KG1 (cell line): Measurements from ENCODE around the gene PER2.

ENCODE experiments used
- DNase-seq: peaks from one replicate; lab custom pipeline; 2025; lab: John Stamatoyannopoulos, UW

PER2 gene

DNA sequence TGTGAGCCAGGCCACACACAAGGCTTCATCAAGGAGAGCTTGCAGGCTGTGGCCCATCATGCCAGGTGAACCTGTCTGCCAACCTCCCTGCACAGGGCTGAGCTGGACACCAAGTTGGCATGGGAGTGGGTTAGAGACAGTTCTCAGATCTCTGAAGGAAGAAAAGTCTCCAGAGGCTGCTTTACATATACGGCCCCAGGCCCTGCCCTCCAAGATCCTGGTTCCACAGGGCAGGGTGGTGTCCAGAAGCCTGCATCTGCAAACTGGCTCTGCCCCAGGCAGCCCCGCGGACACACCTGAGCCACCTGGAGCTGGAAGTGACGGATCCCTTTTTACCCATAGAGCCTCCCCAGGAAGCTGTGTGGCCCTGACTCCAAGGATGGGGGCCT, 24.3 kb downstream of the PER2 start:
- DNase-seq: no peak

DNA sequence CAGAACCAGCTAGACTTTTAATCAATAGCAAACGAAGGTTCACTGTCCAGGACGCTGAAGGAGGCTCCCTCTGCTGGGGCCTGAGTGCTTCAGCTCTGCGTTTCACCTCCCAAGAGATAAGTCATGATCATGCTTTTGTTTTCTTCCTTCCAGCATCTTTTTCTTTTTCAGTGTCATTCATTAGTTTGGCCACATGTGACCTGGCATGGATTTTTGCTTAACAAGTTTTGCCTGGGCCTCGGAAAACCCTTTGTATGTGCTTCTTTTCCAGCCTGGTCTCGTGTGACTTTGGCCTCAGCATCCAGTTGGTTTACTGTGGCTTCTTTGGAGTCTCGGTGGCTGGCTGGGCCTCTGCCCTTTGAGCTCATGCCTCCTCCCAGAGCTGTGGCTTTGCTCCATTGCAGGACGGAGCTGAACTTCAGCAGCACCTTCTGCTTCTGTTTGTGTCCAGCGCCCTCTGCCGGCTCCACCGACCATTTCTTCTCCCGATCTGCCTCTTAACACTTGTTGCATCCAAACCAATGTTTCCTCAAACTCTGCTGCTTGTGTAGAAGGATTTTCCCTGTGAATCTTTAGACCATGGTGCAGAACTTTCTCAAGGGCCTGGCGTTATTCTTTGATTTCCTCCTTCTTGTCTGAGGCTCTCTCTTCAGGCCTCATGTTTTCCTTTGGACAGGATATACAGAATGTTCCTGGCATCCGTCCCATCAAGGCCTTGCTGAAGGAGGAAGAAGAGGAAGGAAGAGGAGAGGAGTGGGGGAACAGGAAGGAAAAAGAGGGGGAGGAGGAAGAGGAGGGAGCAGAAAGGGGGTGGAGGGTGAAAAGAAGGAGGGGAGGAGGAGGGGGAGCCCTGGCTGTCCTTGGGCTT, 25.0 kb downstream of the PER2 start:
- peak; percentile 63 for DNase-seq

DNA sequence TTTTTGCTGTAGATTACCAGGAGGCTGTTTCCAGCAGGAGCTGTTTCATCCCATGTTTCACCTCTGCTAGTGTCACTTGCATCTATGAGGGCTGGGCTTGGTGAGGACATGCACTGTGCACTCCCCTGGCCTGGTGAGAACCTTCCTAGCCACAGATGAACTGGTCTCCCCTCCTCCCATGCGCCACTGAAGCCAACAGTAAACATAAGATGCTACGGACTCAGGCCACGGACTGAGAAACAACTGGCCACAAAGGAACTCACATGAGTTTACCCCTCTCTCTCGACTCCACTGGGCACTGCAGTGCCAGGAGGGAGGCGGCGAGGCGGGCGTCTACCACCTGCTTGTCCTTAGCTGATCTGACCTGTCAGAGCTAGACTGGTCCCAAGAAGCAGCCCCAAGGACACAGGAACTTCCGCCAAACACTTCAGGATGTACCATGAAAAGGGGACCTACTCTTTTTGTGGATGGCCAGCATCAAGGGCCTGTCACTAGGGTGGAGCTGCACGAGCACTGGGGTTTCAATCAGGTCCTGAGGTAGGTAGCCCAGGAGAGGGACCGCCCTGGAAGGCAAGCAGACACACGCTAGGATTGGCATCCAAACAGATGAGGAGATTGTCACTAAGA, 25.8 kb downstream of the PER2 start:
- DNase-seq: no peak

DNA sequence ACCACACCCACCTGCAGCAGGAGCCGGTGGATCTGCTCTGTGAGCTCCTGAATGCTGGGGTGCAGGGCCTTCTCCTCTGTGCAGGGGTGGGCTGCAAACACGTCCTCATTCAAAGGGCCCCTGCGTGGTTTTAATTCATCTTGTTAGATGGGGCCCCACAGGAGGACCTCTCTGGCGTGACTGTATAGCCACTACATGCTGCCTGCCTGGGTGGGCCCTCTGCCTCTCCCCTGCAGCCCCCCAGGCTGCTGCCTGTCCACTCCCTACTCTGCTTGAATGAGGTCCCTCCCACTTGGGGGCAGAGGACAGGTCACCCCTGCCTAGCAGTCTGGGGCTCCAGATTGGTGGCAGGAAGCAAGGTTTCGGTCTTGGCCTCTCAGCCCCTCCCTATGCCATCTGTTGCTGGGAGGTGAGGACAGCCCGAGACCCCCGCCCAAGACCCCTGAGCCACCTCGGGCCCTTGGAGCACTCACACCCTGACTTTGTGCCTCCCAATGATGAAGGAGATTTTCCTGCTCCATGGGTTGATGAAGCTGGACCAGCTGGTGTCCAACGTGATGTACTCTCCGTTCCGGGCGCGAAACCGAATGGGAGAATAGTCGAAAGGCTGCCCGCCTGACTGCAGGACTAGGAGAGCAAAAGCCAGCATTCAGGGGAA, 26.6 kb downstream of the PER2 start:
- DNase-seq: no peak

DNA sequence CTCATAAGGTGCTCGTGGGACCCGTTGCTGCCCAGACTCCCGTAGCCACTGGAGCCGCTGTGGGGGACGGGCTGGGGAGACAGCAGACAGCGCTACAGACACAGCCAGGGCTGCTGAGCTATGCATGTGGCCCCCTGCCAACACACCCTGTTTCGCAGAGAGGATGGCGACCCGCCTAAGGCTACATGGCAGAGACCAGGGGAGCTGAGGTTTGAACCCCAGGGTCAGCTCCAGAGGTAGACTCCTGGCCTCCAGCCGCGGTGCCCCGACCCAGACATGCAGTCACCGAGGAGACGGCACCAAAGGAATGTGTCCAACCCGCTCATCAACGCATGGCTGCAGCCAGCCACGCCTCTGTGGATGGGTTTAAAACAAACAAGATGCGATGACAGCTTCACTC, 27.5 kb downstream of the PER2 start:
- DNase-seq: no peak

DNA sequence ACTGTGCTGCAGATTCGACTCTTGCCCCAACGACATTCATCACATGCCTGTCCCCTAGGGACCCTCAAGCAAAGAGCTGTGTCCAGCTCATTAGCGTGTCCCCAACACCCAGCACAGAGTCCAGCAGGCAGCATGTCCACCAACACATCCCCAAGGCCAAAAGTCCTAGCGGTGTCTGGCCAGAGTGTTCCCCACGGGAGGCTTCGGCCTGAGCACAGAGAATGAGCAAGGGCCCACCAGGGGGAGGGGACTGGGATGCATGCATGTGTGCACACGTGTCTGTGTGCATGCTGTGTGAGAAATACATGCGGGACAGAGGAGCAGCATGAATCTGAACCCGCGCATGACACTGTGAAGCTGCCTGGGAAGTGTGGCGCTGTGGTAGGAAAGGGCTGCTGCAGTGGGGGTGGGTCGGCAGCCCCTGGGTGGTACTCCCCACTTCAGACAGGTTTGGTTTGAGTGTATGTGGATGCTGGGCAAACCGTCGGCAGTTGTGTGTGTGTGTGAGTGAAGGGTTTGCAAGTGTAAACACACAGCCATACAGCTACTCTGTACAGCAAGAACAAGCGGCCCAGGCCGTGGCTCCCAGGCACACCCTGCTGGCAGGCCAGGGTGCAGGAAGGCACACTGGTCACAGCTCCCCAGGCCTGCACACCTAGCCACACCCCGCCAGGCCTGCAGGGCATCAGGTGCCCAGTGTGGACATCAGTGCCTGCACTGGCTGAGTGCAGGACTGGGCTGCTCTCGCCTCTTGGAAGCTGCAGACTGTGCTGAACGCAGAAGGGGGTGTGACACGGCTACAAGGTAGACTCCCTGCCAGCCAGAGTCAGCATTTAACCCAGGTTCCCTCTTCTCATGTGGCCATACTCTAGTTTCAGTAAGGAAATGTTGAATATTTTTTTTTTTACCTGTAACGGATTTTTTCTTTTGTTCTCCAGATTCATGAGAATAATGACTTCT, 29.1 kb downstream of the PER2 start:
- no peak for DNase-seq

DNA sequence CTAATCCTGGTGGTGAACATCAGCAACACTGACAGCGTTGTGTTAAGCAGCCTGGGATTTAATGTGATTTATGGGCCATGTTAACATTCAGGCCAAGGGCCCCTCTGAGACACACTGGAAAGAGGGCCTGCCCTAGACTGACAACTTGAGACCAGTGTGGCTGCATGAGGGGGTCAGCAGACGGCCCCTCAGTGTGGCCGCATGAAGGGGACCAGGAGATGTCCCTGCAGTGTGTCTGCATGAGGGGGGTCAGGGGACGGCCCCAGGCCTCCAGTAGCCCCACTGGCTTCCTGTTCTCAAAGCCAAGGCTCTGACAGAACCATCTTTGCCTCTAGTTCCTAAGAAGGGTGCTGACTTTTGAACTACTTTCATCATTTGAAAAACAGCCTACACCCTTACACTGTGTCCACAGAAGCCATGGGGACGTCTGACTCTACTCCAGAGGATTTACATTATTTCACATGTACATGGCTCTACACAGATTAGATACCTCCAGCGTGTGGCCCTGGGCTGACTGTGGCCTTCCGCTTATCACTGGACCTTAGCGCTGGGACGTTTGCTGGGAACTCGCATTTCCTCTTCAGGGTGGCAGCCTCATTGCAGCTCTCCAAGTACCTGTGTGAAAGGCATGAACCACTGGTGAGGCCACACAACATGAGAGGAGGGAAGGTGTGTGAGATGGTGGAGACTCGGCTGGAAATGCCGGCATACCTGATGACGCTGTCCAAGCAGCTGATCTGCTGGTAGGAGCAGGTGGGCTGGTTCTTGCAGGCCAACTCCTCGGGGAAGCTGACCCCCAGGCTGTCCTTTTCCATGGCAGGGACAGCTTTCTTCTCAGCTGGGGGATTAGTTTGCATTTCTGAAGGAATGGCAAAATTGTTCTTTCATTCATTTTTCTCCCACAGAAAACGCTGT, 30.4 kb downstream of the PER2 start:
- DNase-seq: no peak

DNA sequence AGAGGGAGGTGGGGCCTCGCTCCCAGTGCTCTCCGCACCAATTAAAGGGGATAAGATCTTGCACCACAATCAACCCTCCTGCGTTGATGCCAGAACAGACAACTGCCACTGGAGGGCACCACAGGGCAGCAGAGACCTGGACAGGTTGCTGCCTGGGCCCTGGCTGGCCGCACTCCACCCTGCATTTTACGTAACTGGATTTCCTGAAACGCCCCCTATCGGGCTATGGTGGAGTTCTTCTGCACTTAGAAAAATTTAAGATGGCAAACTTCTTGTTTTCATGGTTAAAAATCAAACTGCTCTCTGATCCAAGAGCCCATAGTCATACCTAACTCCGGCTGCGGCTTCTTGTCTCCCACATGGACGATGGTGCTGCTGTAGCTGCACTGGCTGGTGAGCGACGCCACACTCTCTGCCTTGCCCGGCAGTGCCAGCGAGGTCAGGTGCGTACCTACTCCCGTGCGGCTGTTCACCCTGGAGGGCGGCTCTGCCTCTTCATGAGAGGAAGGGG, 31.8 kb downstream of the PER2 start:
- peak; percentile 56 for DNase-seq

DNA sequence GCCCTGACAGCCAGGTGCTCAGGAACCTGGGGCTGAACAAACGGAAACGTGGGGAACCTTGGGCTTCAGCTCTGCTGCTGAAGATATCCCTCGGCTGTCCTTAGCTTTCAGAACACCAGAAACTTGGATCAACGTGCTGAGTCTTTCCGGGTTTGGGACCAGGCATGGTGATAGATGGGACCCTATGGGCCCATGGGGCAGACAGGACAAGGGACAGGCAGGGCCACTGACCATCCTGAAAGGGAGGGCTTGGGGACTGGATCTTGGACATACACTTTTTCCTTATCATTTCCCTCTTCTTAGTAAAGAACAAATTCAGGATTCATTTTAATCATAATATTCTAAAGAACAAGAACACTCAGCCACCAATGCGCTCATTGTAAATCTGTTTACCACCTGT, 32.3 kb downstream of the PER2 start:
- no peak for DNase-seq

DNA sequence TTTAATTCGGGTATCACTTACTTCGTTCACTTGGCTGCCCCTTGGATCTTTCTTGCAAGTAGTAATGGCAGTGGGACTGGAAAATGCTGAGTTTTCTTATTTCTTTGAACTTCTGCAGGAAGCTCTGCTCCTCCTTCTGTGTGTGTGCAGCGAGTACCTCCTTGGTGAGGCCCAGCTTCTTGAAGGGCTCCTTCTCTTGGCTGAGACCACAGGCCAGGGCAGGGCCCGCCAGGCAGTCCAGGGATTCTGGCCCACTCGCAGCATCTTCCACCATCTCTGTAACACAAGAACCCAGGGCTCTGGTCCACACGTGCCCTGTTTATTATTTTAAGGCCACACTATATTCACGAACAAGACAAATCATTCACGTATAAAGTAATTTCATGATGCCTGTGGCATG, 32.8 kb downstream of the PER2 start:
- DNase-seq: no peak

DNA sequence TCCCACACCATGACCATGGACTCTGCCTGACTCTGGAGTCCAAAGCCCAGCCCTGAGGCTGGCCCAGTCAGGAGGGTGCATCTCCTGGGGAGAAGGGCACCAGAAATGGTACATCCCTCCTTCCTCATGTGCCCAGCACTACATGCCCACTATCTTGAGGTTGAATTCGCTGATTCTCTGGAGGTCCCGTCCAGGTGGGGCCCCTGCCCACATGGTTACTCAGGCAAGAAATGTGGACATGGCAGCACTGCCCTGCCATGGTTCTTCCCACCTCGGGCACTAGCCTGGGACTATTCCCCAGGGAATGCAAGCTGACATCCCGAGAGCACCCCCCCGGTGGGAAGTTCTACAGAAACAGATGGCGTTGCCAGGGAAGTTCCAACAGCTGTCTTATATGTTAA, 33.3 kb downstream of the PER2 start:
- DNase-seq: no peak

DNA sequence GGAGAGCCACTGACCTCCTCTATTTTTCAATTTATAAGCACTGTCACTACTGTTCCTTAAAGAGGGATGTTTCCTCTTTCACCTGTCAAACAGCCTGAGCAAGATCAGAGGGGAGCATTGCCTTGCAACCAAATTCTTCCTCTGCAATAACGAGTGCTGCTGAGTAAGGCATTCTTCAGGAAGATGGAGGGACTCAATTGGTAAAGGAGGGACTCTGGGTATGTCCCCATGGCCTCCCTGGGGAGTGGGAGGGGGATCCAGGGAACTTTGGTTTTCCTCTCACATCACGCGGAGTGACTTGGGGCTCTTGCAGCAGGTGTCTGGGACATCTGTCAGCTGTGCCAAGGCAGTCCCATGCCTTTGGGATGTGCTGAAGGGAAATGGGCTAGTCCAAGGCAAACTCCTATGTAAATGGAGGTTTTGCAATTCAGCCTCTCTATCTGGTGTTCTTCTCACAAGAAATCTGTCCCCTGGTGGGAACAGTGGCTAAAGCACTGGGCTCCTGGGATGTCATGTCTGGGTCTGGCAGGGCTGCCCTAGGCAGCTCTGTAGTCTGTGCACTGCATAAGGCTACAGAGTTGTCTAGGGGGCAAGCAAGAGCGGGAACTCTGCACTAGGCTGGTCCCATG, 34.2 kb downstream of the PER2 start:
- no peak for DNase-seq

DNA sequence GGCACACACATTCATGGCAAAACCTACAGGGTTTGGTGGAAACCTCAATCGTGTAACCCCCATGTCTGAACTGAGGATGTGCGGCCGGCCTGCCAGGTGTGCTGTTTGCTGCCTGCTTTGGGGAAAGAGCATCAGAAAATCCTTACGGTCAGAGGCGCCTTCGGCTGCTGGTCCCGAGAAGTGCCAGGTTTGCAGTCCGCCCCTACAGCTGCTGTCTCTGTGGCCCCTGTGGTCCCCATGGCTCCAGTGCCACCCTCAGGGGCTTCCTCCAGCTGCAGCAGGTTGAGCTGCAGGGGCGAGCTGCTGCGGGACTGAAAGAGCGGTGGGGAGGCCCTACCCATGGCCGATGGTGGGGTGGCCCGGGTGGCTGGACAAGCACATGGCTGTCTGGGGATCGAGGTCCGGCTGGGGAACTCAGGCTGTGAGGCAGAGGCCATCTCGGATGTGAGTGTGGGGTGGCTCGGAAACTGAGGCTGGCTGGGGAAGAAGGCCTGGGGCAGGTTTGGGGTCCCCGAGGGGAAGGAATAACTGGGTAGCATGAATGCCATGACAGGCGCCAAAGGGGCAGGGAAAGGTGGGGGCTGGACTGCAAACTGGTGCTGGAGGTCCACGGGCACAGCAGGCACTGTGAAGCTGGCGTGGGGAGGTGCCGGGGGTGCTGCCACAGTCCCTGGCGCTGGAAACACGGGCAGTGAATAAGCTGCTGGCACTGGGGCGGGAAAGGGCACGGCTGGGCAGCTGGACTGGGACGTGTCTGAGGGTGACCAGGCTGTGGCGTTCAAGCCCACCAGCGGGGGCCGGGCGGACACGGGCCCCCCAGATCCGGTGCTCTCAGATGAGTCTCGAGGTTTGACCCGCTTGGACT, 35.4 kb downstream of the PER2 start:
- DNase-seq: no peak

DNA sequence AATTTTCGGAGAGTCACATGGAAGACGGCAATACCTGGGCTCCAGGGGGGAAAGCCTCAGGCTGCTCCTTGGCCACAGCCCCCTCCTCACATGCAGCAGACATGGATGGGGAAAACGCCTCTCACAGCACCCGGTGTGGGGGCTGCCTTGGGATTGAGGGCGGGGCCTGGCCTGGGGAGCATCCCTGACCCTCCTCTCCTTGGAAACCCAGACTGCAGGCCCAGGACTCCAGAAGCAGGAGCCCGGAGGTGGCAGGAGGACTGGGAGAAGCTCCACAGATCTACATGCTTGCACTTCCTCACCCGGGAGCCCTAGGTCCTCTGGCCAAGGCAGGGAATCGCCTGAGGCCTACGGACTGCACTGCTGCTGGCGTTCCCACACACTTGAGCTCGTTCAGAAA, 36.4 kb downstream of the PER2 start:
- DNase-seq: no peak

DNA sequence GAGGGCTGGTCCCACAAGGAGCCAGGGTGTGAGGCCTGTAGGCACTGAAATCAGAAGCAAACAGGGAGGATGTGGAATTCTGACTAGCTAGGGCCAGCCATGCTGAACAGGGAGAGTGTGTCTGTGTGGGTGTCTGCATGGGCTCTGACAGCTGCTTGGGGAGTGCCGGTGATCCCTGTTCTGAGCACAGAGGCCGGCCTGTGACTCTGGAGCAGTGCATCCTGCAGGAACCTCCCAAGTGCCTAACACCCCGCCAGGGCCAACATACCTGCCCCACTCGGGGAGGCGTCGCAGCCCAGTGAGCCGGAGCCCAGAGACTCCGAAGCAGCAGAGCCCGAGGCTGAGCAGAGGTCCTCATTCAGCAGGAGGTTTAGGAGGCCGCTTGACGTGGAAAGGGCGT, 37.1 kb downstream of the PER2 start:
- no peak for DNase-seq

DNA sequence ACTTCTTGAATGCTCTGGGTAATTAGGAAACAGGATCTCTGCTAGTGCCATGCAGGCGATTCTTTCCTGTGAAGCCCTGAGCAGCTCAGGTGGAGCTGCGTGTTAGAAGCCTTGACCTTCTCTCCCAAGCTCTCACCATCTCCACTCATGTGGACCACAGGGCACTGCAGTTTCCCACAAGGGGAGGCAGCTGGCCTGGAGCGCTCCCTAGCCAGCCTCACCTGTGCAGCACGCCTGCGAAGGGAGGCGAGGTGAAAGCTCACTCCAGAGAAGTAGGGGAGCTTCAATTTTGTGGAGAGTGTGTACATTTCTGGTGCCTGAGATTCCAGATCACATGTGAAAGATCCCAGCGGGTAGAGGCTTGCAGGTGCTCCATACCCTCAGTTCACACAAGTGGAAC, 37.5 kb downstream of the PER2 start:
- no peak for DNase-seq

DNA sequence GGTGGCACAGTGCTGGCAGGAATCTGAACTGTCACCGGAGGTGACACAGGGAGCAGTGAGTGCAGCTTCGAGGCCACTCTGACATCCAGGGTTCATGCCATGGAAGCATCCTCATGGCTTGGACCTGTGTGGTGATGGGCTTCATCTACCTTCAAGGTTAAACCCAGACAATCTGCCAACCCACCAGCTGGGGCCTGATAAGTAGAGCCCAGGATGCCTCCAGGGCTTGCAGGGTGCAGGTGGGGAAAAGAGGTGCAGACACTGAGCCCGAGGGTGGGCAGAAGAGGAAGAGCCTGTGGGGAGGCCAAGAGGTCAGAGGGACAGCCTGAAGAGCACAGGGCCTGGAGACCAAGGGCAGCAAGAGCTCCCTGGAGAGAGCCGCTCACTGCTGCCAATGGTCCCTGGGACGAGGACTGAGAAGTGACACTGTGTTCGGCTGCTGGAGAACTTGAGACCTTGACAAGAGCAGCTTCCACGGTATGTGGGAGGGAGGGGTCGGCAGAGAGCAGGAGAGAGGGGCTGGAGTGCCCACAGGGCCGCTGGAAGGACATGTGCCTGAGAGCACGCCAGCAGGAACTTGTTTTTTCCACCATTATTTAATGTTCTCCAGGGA, 40.5 kb downstream of the PER2 start:
- DNase-seq: no peak

DNA sequence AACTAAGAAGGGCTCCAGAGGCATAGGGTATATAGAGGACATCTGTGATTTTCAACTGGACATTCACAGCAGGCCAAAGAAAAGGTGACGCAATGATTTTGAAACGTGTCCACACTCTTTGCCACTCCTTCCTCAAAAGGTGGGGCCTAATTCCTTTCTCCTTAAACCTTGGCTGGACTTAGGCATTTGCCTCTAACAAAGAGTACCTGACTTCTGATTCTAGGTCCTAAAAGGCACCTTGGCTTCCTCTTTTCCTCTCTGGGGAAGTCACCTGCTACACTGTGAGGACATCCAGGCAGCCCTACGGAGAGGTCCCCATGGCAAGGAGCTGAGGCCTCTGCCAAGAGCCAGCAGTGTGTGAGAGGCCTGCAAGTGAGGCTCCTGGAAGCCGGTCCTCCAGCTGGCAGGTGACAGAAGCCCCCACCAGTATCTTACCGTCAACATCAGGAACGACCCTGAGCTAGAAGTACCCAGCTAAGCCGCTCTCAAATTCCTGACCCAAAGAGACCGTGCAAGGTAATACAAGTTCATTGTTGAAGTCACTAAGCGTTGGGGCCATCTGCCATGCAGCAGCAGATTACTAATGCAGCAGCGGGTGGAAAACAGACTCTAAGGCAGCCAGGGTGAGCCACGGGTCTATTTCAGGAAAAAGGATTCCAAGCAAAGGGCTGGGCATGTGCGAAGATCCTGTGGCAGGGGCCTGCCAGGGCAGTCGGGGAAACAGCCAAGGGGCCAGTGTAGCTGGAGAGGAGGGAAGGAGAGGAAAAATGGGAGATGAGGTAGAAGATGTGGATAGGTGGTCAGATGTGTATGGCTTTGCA, 41.2 kb downstream of the PER2 start:
- DNase-seq: no peak
